Astrocyte of the spinal cord (primary cell): Measurements from ENCODE around the gene NPIPA3.
"Not testable (repeated sequence)": the region's sequence is repeated elsewhere in the genome, so short reads cannot be mapped to it uniquely, and the experiment has no call there.

Experiments used
- DNase-seq: peaks from one replicate; pipeline ENCODE4 v3.0.0; 2011; ENCODE audit warnings: low read depth, low spot score
- H3K4me3 ChIP-seq: 2 replicates; pipeline ENCODE4 v1.5.1; 2011; ENCODE audit warnings: low read depth, mild to moderate bottlenecking, low read length, moderate library complexity
- in situ Hi-C: cut with HindIII; loops from 2 replicates; pipeline ENCODE4 v1.10.0; 2017; ENCODE audit warnings: low sequenced_read_pairs
- TF ChIP-seq, protein P1 (sequence below): IDR thresholded peaks from 2 replicates; pipeline ENCODE4 v1.5.1; 2012; ENCODE audit warnings: low read depth, mild to moderate bottlenecking, low read length, inconsistent platforms

NPIPA3 gene

DNA sequence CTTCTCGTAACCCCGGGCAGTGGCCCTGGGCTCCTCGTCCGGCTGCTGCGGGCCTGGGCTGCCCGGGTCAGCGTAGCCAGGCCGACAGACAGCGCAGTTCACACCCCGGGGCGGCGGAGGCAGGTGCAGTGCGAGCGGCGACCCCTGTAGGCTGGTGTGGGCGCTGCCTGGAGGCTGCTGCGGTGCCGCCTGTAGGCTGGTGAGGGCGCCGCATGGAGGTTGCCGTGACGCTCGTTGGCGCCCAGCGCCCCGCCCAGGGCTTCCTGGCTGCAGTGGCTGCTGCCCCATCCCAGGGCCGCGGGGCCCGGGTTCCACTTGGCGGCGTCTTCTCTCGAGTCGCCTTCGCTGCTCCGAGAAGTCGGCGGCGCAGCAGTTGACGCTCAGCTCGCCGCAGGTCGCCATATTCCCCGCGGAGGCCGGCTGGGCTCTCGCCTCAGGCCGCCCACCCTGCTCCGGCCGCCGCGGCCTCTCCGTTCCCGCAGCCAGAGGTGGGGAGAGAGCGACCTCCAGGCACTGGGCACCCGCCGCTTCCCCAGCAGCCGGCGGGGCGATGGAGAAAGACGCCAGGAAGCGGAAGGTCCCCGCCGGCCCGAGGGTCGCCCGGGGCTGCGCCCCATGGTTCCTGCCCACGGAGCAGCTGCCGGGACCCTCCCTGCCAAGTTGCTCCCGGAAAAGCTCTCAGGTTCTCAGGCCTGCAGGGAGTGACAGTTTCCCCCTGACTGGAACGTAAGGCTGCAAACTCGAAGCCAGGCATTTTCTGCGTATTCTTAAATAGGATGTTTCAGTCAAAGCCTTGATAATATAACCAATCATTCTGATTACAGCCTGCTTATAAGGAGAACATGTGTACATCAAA, at the start of gene NPIPA3:
Gene NPIPA3, plus strand, starts transcription at position 256 of the 856 bp plus-strand sequence. CDS start 5,533 bp downstream, outside the sequence.
- DNase-seq, in situ Hi-C loops, H3K4me3 ChIP-seq: not testable (repeated sequence)

DNA sequence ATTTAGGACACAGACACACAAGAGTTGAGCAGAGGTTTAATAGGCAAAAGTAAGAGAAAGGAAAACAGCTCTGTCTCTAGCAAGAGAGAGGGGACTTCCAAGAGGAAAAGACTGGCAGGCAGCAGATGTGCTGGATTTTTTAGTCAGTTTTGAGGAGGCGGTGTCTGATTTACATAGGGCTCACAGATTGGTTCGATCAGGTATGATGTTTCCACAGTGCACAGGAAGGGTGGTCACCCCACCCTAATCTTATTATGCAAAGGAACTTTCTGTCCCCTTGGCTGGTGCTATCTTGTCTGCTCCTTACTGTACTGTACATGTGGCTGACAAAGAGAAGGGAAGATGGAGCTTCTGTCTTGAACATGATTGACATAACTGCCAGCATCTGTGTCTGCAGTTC, 45.1 kb upstream of the NPIPA3 start:
- TF ChIP-seq, protein P1, sequence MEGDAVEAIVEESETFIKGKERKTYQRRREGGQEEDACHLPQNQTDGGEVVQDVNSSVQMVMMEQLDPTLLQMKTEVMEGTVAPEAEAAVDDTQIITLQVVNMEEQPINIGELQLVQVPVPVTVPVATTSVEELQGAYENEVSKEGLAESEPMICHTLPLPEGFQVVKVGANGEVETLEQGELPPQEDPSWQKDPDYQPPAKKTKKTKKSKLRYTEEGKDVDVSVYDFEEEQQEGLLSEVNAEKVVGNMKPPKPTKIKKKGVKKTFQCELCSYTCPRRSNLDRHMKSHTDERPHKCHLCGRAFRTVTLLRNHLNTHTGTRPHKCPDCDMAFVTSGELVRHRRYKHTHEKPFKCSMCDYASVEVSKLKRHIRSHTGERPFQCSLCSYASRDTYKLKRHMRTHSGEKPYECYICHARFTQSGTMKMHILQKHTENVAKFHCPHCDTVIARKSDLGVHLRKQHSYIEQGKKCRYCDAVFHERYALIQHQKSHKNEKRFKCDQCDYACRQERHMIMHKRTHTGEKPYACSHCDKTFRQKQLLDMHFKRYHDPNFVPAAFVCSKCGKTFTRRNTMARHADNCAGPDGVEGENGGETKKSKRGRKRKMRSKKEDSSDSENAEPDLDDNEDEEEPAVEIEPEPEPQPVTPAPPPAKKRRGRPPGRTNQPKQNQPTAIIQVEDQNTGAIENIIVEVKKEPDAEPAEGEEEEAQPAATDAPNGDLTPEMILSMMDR, result no peak
- no peak overlapping the region for H3K4me3 ChIP-seq
- DNase-seq, result no peak
- in situ Hi-C loops, result no loop called here

DNA sequence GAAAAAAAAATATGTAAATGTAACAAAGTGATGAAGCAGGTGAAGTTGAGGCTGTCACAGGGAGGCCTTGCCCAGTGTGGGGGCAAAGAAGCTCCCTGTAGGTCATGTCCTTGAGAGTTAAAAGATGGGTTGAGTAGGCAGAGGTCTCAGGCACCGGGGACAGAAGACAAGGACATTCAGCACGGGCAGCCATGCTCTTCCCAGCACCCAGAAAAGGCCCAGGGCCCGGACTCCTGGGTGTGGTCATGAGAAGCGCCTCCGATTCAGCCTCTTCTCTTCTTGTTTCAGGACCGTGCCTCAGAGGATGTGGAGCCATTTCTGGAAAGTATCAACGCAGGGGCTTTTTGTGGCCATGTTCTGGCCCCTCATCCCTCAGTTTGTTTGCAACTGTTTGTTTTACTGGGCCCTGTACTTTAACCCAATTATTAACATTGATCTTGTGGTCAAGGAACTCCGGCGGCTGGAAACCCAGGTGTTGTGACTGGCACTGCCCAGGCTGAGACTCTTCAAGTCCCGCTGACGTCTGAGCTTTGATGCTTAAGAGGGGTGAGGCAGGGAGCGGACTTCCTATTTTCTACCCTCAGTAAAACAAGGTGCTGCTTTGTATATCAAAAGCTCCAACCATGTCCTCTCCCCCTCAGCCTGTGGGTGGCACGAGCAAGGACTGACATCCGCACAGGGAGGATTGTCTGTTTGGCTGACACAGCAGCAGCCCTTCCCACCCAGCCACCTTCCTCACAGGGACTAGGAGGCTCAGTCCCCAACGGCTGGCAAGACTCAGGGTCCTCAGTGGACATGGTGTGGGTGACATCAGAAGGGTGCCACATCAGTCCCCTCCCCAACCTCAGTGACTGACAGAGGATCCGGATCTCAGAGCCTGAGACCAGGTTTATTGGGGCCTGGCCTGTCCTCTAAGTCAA, 35.6 kb upstream of the NPIPA3 start:
- TF ChIP-seq, protein P1, result no peak
- H3K4me3 ChIP-seq, result no peak overlapping the region
- no peak for DNase-seq
- in situ Hi-C loops, result no loop called here

DNA sequence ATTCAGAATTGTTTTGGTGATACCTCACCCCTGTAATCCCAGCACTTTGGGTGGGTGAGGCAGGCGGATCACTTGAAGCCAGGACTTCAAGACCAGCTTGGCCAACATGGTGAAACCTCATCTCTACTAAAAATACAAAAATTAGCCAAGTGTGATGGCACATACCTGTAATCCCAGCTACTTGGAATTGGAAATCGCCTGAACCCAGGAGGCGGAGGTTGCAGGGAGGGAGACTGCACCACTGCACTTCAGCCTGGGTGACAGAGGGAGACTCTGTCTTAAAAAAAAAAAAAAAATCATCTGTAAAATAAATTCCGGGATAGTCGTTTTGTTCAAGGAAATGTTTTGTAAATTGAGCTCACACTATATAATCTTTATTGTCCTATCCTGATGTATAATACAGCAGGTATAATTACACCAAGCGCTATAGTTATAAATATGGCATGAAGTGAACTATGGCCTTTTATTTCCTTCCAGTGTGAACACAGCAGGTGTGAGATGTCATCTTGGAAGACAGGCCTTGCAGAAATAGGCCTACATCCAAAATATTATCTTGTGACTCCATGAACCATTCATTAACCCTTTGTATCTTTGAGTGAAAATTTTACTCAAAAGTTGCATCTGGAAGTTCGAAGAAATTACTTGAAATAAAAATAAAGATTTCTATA, 34.5 kb upstream of the NPIPA3 start:
- TF ChIP-seq, protein P1, result no peak
- in situ Hi-C loops, result no loop called here
- no peak for DNase-seq
- H3K4me3 ChIP-seq, result no peak overlapping the region

DNA sequence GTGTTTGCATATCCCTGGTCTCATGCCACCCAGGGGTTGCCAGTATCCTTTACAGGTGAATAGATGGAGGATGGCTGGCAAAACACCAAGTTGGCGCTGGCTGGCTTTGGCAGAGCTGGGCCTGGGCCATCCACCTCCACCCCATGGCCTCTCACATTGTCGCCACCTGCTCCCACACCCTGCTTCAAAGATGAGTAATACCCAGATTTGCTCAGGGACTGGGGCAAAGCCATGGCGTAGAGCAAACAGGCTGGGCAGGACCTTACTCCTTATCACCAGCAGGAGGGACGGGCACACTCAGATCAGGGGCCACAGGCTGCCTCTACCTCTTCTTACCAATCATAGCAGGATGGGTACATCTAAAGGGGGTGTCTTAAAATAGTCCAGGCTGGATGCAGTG, 33.4 kb upstream of the NPIPA3 start:
- TF ChIP-seq, protein P1, result no peak
- H3K4me3 ChIP-seq, result no peak overlapping the region
- in situ Hi-C loops, result no loop called here
- DNase-seq, result no peak

DNA sequence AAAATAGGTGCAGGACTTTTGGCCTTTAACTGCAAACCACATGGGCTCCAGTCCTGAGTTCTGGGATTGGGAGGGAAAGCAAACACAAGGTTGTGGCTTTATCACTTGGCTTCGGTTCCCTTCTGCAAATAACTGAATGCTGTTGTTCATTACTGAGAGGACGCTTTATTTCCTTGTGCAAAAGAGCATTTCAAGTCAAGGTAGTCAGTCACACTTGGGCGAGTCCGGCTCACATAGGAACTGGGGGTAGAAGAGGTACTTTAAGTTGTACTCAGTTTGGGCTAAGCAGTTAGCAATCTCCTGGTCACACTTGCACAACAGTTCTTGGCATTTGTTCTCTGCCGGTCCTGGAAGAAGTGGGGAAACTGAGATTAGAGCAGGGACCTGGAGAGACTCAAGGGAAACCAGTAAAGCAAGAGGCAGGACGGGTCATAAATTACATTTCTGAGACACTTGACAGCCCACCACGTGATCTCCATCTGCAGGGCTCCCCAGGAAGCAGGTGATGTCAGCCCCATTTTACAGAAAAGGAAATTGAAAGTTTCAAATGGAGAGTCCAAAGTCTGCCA, 30.7 kb upstream of the NPIPA3 start:
- in situ Hi-C loops, result no loop called here
- no peak overlapping the region for H3K4me3 ChIP-seq
- no peak for DNase-seq
- TF ChIP-seq, protein P1, result no peak
